Upper lobe of left lung (tissue), 6 donors: ENCODE measurements around the gene MAZ. TPM values are rescaled to one million over a fixed set of nuclear protein-coding genes. Genes with fewer than 3 reads are reported as not detected.
A peak's percentile ranks its signal among the peaks of the same experiment; 100 is the strongest.

Source experiments
- ATAC-seq, 2 donors: fragments of 200-7000 bp; cut with Tn5 transposase; one replicate each; pipeline ENCODE4 v1.9.1; 2022; ENCODE audit warnings: mild to moderate bottlenecking in 2 of 2, moderate library complexity in 2 of 2; ENCODE audit not compliant: low FRiP score in 2 of 2
- DNase-seq, 2 donors: peaks; one replicate each; pipeline ENCODE4 v3.0.0-alpha.2; 2019 to 2020
- H3K27ac ChIP-seq, 4 donors: fragments of 200-600 bp; sonication (generic); one replicate each; pipeline ENCODE4 v1.5.1; 2016 to 2019
- H3K27me3 ChIP-seq, 4 donors: fragments of 200-600 bp; sonication (generic); one replicate each; pipeline ENCODE4 v1.5.1; 2017 to 2019
- H3K36me3 ChIP-seq, 4 donors: fragments of 200-600 bp; sonication (generic); one replicate each; pipeline ENCODE4 v1.5.1; 2016 to 2019
- H3K4me1 ChIP-seq, 4 donors: fragments of 200-600 bp; sonication (generic); one replicate each; pipeline ENCODE4 v1.5.1; 2018 to 2019
- H3K4me3 ChIP-seq, 4 donors: fragments of 200-600 bp; sonication (generic); one replicate each; pipeline ENCODE4 v1.5.1; 2017 to 2019; ENCODE audit warnings: mild to moderate bottlenecking in 2 of 4, moderate library complexity in 1 of 4
- H3K9me3 ChIP-seq, 4 donors: fragments of 200-600 bp; sonication (generic); one replicate each; pipeline ENCODE4 v1.5.1; 2018 to 2019
- EP300 ChIP-seq, 4 donors: sonication (generic); formaldehyde crosslinking; IDR thresholded peaks; one replicate each; pipeline ENCODE4 v1.5.1; 2017; ENCODE audit warnings: antibody characterized with exemption in 4 of 4, control low read depth in 2 of 4
- POLR2A ChIP-seq, 4 donors: fragments of 450-650 bp; IDR thresholded peaks; one replicate each; pipeline ENCODE4 v1.5.1; 2016 to 2017; ENCODE audit warnings: antibody characterized with exemption in 4 of 4, mild to moderate bottlenecking in 2 of 4
- POLR2AphosphoS5 ChIP-seq, 2 donors: sonication (generic); formaldehyde crosslinking; IDR thresholded peaks; one replicate each; pipeline ENCODE4 v1.5.1; 2017; ENCODE audit warnings: antibody characterized with exemption in 2 of 2
- WGBS, 2 donors: methylation state at CpG; one replicate each; pipeline ENCODE4 v1.1.5; 2017 to 2018; 5-methylcytosine and 5-hydroxymethylcytosine counted together
- total RNA-seq, 6 donors: library from RNA; depleted of rRNA in 4 of 6; stranded (reverse); fragments of >200 nt in 4 of 6; gene quantifications; one replicate each; pipeline versions ENCODE4 v1.1.0 to v1.2.1, GENCODE V29; 2016 to 2021
- TF ChIP-seq, protein P1 (sequence below), 6 experiments: fragments of 450-650 bp in 4 of 6; fragments of 200-600 bp in 2 of 6; sonication (generic) in 2 of 6; IDR thresholded peaks; one replicate each; pipeline ENCODE4 v1.5.1; 2016 to 2019; ENCODE audit warnings: antibody characterized with exemption in 6 of 6
- donor health status: DM: no; HTN: no; CAD: no; lungs with moderate emphysema.
- donor health status: DM: no; HTN: yes; CAD: no; lungs with severe emphysema.

Gene MAZ
- total RNA-seq, 6 donors from 2014 or later, result 83.7 to 232 (median 165) TPM

DNA sequence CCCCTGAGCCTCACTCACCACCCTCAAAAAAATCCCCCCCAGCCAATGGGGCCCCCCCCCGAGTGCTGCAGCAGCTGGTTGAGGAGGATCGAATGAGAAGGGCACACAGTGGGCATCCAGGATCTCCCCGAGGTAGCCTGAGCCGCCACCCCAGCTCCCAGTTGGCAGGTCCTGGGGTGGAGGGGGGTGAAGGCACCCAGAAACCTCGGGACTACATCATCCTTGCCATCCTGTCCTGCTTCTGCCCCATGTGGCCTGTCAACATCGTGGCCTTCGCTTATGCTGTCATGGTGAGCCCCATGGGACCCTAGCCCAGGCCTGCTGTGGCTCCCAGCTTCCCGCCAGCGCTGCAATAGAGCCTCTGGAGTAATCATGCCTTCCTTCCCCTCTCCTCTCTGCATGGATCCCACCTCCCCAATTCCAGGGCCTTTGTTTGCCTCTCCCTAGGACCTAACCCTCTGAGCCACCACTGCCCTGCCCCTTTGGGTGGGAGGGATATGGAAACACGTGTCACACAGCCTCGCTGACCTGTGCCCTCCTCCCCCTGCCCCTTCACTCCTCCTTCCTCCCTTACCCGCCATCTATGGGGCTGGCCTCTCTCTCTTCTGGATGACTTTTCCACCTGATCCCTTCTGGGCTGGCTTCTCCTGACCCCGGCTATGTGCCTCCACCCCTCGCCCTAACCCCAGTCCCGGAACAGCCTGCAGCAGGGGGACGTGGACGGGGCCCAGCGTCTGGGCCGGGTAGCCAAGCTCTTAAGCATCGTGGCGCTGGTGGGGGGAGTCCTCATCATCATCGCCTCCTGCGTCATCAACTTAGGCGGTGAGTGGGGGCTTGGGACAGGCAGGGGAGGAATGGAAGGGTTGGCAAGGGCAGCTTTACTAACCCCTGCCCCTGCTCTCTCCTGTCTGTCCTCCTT is 7.6 kb downstream of the MAZ start:
- DNase-seq (peak in 1 of 2 donors; percentile 58), ATAC-seq (no peak)
- 79 to 82% methylated on average over 17 to 23 of the region's 24 CpGs for WGBS, 2 donors
- Histone ChIP-seq H3K9me3 (no peaks in the 10 kb centered on the region), H3K27ac (no peak overlapping the region), H3K36me3 (peaks cover 2 to 22% (median 12%) of the 10 kb centered on the region in 4 donors), H3K4me3 (no peak overlapping the region), H3K27me3 (peaks cover 0 to 5% (median 0%) of the 10 kb centered on the region in 4 donors), H3K4me1 (peaks cover 58 to 80% (median 64%) of the 10 kb centered on the region in 4 donors)
- TF ChIP-seq POLR2AphosphoS5 (IDR thresholded peaks at IDR 0.05) (no peak), EP300 (IDR thresholded peaks at IDR 0.05) (no peak), POLR2A (IDR thresholded peaks at IDR 0.05) (no peak)
- TF ChIP-seq, protein P1, sequence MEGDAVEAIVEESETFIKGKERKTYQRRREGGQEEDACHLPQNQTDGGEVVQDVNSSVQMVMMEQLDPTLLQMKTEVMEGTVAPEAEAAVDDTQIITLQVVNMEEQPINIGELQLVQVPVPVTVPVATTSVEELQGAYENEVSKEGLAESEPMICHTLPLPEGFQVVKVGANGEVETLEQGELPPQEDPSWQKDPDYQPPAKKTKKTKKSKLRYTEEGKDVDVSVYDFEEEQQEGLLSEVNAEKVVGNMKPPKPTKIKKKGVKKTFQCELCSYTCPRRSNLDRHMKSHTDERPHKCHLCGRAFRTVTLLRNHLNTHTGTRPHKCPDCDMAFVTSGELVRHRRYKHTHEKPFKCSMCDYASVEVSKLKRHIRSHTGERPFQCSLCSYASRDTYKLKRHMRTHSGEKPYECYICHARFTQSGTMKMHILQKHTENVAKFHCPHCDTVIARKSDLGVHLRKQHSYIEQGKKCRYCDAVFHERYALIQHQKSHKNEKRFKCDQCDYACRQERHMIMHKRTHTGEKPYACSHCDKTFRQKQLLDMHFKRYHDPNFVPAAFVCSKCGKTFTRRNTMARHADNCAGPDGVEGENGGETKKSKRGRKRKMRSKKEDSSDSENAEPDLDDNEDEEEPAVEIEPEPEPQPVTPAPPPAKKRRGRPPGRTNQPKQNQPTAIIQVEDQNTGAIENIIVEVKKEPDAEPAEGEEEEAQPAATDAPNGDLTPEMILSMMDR (IDR thresholded peaks at IDR 0.05), result no peak

DNA sequence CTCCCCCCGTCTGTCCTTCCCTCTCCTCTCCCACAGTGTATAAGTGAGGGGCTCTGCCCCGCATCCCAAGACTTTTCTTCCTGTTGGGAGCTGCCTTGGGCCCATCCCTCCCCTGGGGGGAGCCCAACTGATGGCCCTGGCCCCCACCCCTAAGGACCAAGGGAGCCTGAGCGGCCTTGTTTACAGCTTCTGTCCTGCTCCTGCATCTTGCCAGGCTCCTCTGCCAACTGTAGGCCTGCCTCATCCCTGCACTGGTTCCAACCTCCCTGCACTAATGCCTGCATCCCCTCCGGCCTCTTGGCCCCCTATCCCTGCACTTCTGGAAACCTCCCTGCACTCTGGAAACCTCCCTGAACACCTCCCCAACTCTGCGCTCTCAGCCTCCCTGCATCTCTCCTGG is 8.3 kb downstream of the MAZ start:
- DNase-seq, result no peak
- TF ChIP-seq POLR2AphosphoS5 (IDR thresholded peaks at IDR 0.05) (no peak), POLR2A (IDR thresholded peaks at IDR 0.05) (no peak), EP300 (IDR thresholded peaks at IDR 0.05) (no peak)
- TF ChIP-seq, protein P1 (IDR thresholded peaks at IDR 0.05), result no peak
- Histone ChIP-seq H3K4me3 (no peak overlapping the region), H3K4me1 (peaks cover 56 to 80% (median 64%) of the 10 kb centered on the region in 4 donors), H3K9me3 (no peaks in the 10 kb centered on the region), H3K27ac (peak overlapping the region in 3 of 4 donors; percentile 68 to 94 (median 80)), H3K27me3 (peaks cover 0 to 5% (median 0%) of the 10 kb centered on the region in 4 donors), H3K36me3 (peaks cover 0 to 22% (median 9%) of the 10 kb centered on the region in 4 donors)
- WGBS, 2 donors, result 76 to 85% methylated on average over 5 of the region's 5 CpGs
- ATAC-seq, result no peak

DNA sequence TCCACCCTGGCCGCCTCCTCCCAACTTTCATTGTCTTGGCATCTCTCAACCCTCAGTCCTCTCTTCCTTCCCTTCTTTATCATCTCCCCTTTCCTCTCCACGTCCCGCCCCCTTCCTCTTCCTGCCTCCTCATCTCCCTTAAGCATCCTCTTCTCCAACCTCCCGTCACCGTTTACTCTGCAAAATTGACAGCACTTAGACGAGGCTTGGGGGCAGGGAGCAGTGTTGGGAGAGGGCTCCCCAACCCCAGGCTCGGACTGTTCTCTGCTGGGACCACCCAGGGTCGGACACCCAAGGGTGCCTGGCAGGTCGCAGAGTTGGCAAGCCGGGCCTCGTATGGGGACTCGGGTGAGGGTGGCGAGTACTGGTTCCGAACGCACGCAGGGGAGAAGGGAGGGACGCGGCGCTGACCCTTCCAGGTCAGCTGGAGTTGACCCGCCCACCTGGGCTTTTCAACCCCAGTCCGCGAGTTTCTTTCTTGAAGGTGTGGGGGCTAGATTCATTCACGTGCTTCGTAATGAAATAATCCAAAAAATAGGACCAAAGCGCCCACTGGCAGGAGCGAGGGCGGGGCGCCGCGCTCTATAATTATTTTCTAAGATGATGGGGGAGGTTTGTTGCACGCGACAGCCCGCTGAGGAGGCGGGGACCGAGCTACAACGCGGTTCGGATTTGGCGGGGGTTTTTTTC is 8.8 kb downstream of the MAZ start:
- Histone ChIP-seq H3K36me3 (peaks cover 0 to 19% (median 6%) of the 10 kb centered on the region in 4 donors), H3K27ac (peak overlapping the region; percentile 68 to 94 (median 82)), H3K9me3 (no peaks in the 10 kb centered on the region), H3K4me1 (peaks cover 59 to 80% (median 64%) of the 10 kb centered on the region in 4 donors), H3K4me3 (peak overlapping the region in 3 of 4 donors; percentile 70 to 79 (median 74)), H3K27me3 (peaks cover 0 to 5% (median 0%) of the 10 kb centered on the region in 4 donors)
- WGBS, 2 donors, result 2 to 6% methylated on average over 29 to 39 of the region's 39 CpGs
- TF ChIP-seq EP300 (IDR thresholded peaks at IDR 0.05) (no peak), POLR2AphosphoS5 (IDR thresholded peaks at IDR 0.05) (no peak), POLR2A (IDR thresholded peaks at IDR 0.05) (no peak)
- TF ChIP-seq, protein P1 (IDR thresholded peaks at IDR 0.05), result no peak
- ATAC-seq (no peak), DNase-seq (peak in 1 of 2 donors; percentile 86)

DNA sequence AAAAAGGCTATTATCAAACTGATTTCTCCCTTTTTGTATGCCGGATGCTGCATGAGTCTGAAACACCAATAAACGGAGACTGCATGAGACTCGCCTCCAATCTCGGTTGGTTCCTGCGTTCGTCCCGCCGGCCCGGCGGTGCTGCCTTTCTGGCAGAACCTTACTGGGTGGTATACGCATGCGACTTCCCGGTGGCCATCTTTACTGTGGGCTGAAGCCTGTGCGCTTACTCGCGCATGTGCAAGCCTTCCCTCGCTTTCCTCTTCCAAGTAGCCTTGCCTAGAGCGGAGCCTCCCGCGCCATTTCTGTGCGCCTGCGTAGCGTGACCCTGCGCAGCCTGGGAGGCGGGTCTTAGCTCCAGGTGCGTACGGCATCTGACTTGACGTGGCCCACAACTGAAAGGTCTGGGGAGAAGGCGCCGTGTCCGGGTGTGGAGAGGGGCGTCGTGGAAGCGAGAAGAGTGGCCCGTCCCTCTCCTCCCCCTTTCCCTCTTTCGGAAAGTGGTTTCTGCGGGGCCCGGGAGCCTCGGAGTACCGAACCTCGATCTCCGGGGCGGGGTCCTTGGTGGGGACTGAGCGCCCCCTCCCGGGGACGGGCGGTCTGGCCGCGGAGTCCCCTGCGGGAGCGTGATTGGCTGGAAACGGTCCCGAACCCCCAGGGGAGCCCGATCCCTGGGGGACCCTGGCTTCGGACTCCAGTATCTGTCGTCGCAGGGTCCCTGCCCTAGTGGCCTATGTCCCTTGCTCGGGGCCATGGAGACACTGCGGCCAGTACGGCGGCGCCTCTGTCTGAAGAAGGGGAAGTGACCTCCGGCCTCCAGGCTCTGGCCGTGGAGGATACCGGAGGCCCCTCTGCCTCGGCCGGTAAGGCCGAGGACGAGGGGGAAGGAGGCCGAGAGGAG is 9.7 kb downstream of the MAZ start, which contains the start of gene PAGR1:
PAGR1 (plus strand) TSS at position 360 of the 901 bp plus-strand sequence; CDS start at position 734, 374 bp downstream.
- DNase-seq, result peak; percentile 96 to 99
- WGBS, 2 donors, result 0% methylated on average over 28 to 46 of the region's 70 CpGs

More for the DNA sequence above, 9.7 kb downstream of the MAZ start, which contains the start of gene PAGR1:
- TF ChIP-seq POLR2AphosphoS5 (IDR thresholded peaks at IDR 0.05), result peak; percentile 83 to 88
- TF ChIP-seq, protein P1 (IDR thresholded peaks at IDR 0.05), result peak; percentile 88 to 97 (median 93)
- TF ChIP-seq POLR2A (IDR thresholded peaks at IDR 0.05), result peak in 3 of 4 donors; percentile 56 to 84 (median 69)
- no peak for TF ChIP-seq EP300 (IDR thresholded peaks at IDR 0.05)
- Histone ChIP-seq H3K36me3 (peaks cover 0 to 15% (median 5%) of the 10 kb centered on the region in 4 donors), H3K9me3 (no peaks in the 10 kb centered on the region), H3K27ac (peak within 1 kb of the TSS; percentile 80 to 96 (median 90)), H3K4me3 (peak within 1 kb of the TSS; percentile 70 to 79 (median 76)), H3K4me1 (peaks cover 51 to 77% (median 58%) of the 10 kb centered on the region in 4 donors), H3K27me3 (peaks cover 0 to 5% (median 0%) of the 10 kb centered on the region in 4 donors)
- ATAC-seq, result peak; percentile 90 to 95
